ENCODE measurements around the gene ARHGAP26. TPM values are rescaled to one million over a fixed set of nuclear protein-coding genes. Genes with fewer than 3 reads are reported as not detected.

Gene ARHGAP26
- polyA plus RNA-seq, 1 donor from 2014 or later = 0.83 TPM

- H3K4me2 ChIP-seq (ENCODE audit: low read length) = no peak overlapping the region
- H3K9ac ChIP-seq (ENCODE audit: low read length) = no peak overlapping the region
- H3K9me3 ChIP-seq (ENCODE audit: low read length) = no peaks in the 10 kb centered on the region
- no peak overlapping the region for H2AFZ ChIP-seq (ENCODE audit: low read depth, low read length)
- H3K4me3 ChIP-seq (ENCODE audit: low read length) = no peak overlapping the region
- H3K79me2 ChIP-seq (replicated peaks; ENCODE audit: insufficient read depth, low read length) = no peaks in the 10 kb centered on the region
- no peaks in the 10 kb centered on the region for H3K27me3 ChIP-seq (ENCODE audit: insufficient read depth, low read depth, low read length)
- no peaks in the 10 kb centered on the region for H3K9me2 ChIP-seq (ENCODE audit: insufficient read depth, low read length)
- no peaks in the 10 kb centered on the region for H4K20me1 ChIP-seq (ENCODE audit: insufficient read depth)
- H3K27ac ChIP-seq (ENCODE audit: low read length) = no peak overlapping the region
- no peaks in the 10 kb centered on the region for H3K36me3 ChIP-seq (ENCODE audit: insufficient read depth, low read length)
- no peaks in the 10 kb centered on the region for H3F3A ChIP-seq (ENCODE audit: insufficient read depth, low read length, poor library complexity, severe bottlenecking)
- no peak for TF ChIP-seq POLR2AphosphoS5 (IDR thresholded peaks at IDR 0.05)
- no peak for TF ChIP-seq MXI1 (conservative IDR thresholded peaks at IDR 0.05; ENCODE audit: poor library complexity, severe bottlenecking)
- TF ChIP-seq CTCF (IDR thresholded peaks at IDR 0.05; ENCODE audit: poor library complexity, severe bottlenecking) = no peak
- TF ChIP-seq SMC3 (conservative IDR thresholded peaks at IDR 0.05; ENCODE audit: poor library complexity) = no peak
- no peak for TF ChIP-seq EP300 (conservative IDR thresholded peaks at IDR 0.05; ENCODE audit: poor library complexity, severe bottlenecking)
- no peak for TF ChIP-seq TAF1 (IDR thresholded peaks at IDR 0.05; ENCODE audit: low read depth)
- TF ChIP-seq RAD21 (conservative IDR thresholded peaks at IDR 0.05) = no peak
- no peak for TF ChIP-seq REST (IDR thresholded peaks at IDR 0.05; ENCODE audit: borderline replicate concordance)
- TF ChIP-seq EZH2 (IDR thresholded peaks at IDR 0.05; ENCODE audit: borderline replicate concordance, insufficient read depth, low read length, poor library complexity, severe bottlenecking) = no peak
Measured at GRCh38 chr5:142842994-142843905, 73.1 kb downstream of the ARHGAP26 start.

GRCh38 chr5:142844866-142845265, 74.7 kb downstream of the ARHGAP26 start:
- no peak overlapping the region for H3K27ac ChIP-seq (ENCODE audit: low read length)
- no peak for TF ChIP-seq RAD21 (conservative IDR thresholded peaks at IDR 0.05)
- TF ChIP-seq EP300 (conservative IDR thresholded peaks at IDR 0.05; ENCODE audit: poor library complexity, severe bottlenecking) = no peak
- TF ChIP-seq CTCF (IDR thresholded peaks at IDR 0.05; ENCODE audit: poor library complexity, severe bottlenecking) = no peak
- TF ChIP-seq REST (IDR thresholded peaks at IDR 0.05; ENCODE audit: borderline replicate concordance) = no peak
- no peak for TF ChIP-seq POLR2AphosphoS5 (IDR thresholded peaks at IDR 0.05)
- TF ChIP-seq EZH2 (IDR thresholded peaks at IDR 0.05; ENCODE audit: borderline replicate concordance, insufficient read depth, low read length, poor library complexity, severe bottlenecking) = no peak
- TF ChIP-seq SMC3 (conservative IDR thresholded peaks at IDR 0.05; ENCODE audit: poor library complexity) = no peak
- TF ChIP-seq MXI1 (conservative IDR thresholded peaks at IDR 0.05; ENCODE audit: poor library complexity, severe bottlenecking) = no peak
- TF ChIP-seq TAF1 (IDR thresholded peaks at IDR 0.05; ENCODE audit: low read depth) = no peak

More at GRCh38 chr5:142844866-142845265, 74.7 kb downstream of the ARHGAP26 start:
- Histone ChIP-seq H3K9me2 (ENCODE audit: insufficient read depth, low read length) (no peaks in the 10 kb centered on the region), H3K9ac (ENCODE audit: low read length) (no peak overlapping the region), H3K27me3 (ENCODE audit: insufficient read depth, low read depth, low read length) (no peaks in the 10 kb centered on the region), H3K4me2 (ENCODE audit: low read length) (no peak overlapping the region), H3K36me3 (ENCODE audit: insufficient read depth, low read length) (no peaks in the 10 kb centered on the region), H3K4me3 (ENCODE audit: low read length) (no peak overlapping the region), H3F3A (ENCODE audit: insufficient read depth, low read length, poor library complexity, severe bottlenecking) (no peaks in the 10 kb centered on the region), H3K79me2 (replicated peaks; ENCODE audit: insufficient read depth, low read length) (no peaks in the 10 kb centered on the region), H3K9me3 (ENCODE audit: low read length) (no peaks in the 10 kb centered on the region), H2AFZ (ENCODE audit: low read depth, low read length) (no peak overlapping the region), H4K20me1 (ENCODE audit: insufficient read depth) (no peaks in the 10 kb centered on the region)
